GM21423 (cell line): ENCODE results near the gene AOPEP.

Experiments used
- ATAC-seq: cut with Tn5 transposase; IDR thresholded peaks from one replicate; pipeline ENCODE4 v1.9.1; 2021; ENCODE audit warnings: mild to moderate bottlenecking, moderate library complexity; ENCODE audit not compliant: unreplicated experiment

The AOPEP gene

DNA sequence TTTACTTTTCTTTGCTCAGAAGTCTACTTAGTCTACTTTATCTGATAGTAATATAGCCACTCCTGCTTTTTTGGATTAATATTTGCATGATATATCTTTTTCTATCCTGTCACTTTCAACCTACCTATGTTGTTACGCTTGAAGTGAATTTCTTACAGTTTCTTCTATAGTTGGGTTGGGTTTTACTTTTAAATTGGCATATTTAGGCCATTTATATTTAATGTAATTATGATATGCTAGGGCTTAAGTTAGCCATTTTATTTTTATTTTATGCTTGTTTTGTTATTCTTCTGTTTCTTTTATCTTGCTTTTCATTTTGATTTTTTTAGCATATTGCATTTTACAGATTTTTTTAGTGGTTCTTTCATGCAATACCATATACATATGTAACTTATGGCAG is 164.7 kb downstream of the AOPEP start:
- ATAC-seq: no peak

GRCh38 chr9:94892675-94893074 is 166.2 kb downstream of the AOPEP start:
- no peak for ATAC-seq

- ATAC-seq: no peak
Measured at GRCh38 chr9:94894094-94894699, 167.7 kb downstream of the AOPEP start.

DNA sequence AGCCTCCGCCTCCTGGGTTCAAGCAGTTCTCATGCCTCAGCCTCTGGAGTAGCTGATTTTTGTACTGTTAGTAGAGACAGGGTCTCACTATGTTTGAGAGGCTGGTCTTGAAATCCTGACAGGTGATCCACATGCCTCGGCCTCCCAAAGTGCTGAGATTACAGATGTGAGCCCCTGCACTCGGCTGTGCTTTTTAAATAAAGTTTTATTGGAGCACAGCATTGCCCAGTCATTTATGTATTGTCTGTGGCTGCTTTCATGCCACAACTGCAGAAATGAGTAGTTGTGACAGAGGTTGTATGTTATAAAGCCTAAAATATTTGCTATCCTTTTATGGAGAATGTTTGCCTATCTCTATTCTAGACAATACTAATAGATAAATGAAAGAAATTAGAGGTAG is 169.2 kb downstream of the AOPEP start:
- ATAC-seq: no peak

DNA sequence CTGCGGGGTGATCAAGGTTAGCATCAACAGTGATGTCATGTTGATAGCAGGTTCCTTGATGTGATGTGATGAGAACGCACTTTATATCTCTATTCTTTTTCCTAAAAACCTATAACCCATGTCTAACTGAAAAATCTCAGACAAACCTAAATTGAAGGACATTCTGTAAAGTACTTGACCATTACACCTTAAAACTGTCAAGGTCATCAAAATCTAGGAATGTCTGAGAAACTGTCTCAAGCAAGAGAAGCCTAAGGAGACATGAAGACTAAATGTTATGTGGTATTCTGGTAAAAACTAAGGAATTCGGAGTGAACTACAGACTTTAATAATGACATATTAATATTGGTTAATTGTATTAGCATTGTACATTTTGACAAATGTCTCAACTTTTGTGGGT is 170.0 kb downstream of the AOPEP start:
- no peak for ATAC-seq

GRCh38 chr9:94899464-94900221 is 173.1 kb downstream of the AOPEP start:
- no peak for ATAC-seq

DNA sequence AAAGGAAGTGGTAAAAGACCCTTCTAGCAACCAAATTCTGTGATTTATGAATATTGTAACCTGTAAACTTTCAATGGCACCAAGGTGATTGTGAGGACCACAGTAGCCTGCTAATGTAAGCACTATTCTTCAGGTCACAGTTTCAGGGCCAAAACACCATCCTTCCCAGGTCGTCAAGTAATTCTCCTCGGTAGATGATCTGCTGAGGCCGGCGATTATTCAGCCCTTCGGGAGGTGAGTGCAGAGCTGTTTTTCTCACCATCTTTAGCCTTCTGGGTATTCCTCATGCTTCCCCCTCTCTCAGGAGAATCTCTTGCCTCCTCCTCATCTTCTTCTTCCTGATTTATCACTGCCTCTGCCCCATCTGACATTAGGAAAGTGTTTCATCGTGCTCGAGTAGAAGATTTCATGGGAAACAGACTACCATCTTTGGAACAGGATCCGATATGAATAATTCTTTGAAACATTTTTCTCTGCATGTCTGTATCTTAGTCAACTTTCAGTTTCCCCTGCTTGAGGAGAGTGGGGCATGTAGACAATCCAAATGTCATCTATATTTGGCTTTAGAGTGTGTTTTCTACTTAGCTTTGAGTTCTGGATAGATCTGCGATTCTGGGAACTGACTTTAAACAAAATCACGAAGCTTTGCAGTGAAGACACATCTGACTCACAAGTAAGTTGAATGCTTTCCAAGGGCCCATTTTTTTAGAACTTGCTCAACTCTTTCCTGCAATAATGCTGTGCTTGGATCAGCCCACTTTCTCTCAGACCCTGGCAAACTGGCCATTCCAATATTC is 173.9 kb downstream of the AOPEP start:
- ATAC-seq: no peak

GRCh38 chr9:94901019-94901363 is 174.5 kb downstream of the AOPEP start:
- no peak for ATAC-seq

DNA sequence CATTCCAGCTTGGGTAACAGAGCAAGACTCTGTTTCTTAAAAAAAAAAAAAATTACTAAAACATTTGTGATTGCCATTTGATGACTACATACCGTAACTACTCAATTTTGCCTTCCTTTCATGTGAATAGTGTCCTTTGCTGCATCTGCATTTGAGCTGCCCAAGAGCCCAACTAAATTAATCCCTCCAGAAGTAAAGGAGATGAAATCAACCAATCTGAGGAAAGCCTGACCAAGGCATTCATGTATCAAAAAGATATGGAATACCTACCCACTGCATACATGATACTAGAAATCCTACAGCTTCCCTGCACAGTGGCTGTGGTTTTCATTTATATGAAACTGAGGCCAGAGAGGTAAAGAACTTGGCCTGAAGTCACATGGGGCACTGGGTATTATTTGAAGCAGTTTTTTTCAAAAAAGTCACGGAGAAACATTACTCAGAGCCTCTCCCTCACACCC is 177.5 kb downstream of the AOPEP start:
- ATAC-seq: no peak

- ATAC-seq: no peak
Measured at GRCh38 chr9:94904806-94905205, 178.3 kb downstream of the AOPEP start.

DNA sequence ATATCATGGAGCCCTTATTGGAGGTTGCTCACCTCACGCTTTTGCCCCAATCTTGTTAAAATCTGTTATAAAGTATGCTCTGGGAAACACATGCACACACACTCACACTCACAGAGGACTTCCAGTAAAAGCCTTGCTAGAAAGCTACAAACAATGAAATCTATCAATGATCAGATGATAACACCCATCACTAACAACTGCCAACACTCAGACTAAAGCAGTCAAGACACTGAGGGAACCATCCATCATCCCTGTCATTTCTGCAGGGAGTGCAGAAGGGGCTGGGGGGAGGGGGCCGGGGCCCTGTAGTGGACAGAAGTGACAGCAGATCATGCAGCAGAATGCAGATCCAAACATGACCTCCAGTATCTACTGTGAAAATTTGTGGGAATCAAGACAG is 179.1 kb downstream of the AOPEP start:
- no peak for ATAC-seq

- no peak for ATAC-seq
Measured at GRCh38 chr9:94906181-94906580, 179.7 kb downstream of the AOPEP start.

DNA sequence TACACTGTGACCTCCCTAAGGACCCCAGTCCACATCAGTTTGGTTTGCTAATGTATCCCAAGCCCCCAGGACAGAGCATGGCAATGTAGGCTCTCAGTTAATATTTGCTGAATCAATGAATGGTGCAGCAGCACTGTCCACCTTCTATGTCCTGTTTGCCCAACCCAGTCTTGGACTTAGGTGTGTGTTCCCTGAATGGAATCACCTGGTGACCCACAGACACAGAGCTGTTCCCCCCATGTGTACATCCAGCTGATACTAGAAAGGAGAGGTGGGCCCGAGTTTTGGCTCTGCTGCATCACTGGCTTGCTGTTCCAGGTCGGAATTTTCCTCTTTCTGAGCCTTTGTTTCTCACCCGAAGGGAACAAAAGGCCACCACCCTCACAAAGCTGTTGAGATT is 180.2 kb downstream of the AOPEP start:
- no peak for ATAC-seq

- no peak for ATAC-seq
Measured at GRCh38 chr9:94907264-94907936, 180.9 kb downstream of the AOPEP start.

- no peak for ATAC-seq
Measured at GRCh38 chr9:94908011-94908563, 181.6 kb downstream of the AOPEP start.

DNA sequence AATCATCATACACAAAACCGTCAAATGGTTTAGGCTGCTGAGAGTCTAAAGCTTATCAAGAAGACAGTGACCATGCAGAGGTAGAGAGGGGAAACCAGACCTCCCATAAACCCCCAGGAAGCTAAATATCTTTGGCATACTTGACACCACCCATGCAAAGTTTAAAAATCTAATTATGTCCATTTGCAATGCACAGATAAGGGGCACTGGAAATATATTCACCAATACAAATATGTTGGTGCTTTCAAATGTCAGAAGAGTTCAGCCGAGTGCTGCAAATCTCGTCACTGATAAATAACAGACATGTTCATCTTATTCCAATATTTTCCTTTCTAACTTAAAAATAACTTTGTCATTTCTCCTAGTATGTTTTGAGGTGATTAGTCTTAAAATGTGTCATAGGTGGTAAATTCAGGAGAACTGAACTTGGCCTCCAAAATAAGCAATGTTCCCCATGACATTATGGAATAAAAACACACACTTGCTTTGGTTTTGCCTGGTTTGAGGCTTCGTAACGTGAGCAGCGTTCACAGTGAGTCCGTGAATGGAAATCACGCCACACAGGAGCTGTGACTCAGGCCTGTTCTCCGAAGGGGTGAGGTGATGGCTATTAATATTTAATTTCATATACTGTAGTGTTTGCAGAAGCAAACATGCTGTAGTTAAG is 182.2 kb downstream of the AOPEP start:
- ATAC-seq: no peak

- ATAC-seq: no peak
Measured at GRCh38 chr9:94909250-94909894, 182.9 kb downstream of the AOPEP start.

- no peak for ATAC-seq
Measured at GRCh38 chr9:94909965-94910730, 183.6 kb downstream of the AOPEP start.

- ATAC-seq: no peak
Measured at GRCh38 chr9:94911211-94911610, 184.7 kb downstream of the AOPEP start.
